Posterior vena cava (tissue), 2 donors: ENCODE results near the gene RCC1. TPM values are rescaled to one million over a fixed set of nuclear protein-coding genes. Genes with fewer than 3 reads are reported as not detected.
"Not testable (repeated sequence)": the region's sequence is repeated elsewhere in the genome, so short reads cannot be mapped to it uniquely, and the experiment has no call there.

ENCODE experiments used
- DNase-seq: peaks from one replicate; pipeline ENCODE4 v3.0.0-alpha.2; 2020; ENCODE audit warnings: low spot score
- intact Hi-C, 2 donors: fragments of 100-400 bp; cut with DNase I; formaldehyde crosslinking; loops; one replicate each; pipeline versions ENCODE4 v1.14.1 to v1.14.2; 2022 to 2023
- total RNA-seq, 2 donors: library from RNA; stranded (reverse); fragmentation: NEBNext Ultra II Directional; extraction: Animal tissue kit (Norgen Biotek cat#: 25700); gene quantifications; one replicate each; pipeline ENCODE4 v1.2.1, GENCODE V29; 2021
- donor health status: DM: yes; HTN: yes; CAD: no.
- donor health status: DM: yes; HTN: yes; CAD: no.

Gene RCC1
- total RNA-seq, 2 donors from 2014 or later: 7.9 to 9.2 TPM

- intact Hi-C loops: no loop called here
These were observed 72.9 kb downstream of the RCC1 start for GRCh38 chr1:28578696-28579218.

GRCh38 chr1:28579401-28579800 lies 73.6 kb downstream of the RCC1 start:
- intact Hi-C loops: no loop called here
- no peak for DNase-seq

More at GRCh38 chr1:28578696-28579218, 72.9 kb downstream of the RCC1 start:
- DNase-seq: no peak

- peak; percentile 81 for DNase-seq
- intact Hi-C loops: no loop called here
These were observed 75.1 kb downstream of the RCC1 start for GRCh38 chr1:28580722-28581530.

- DNase-seq: peak; percentile 99
- intact Hi-C loops: no loop called here
These were observed 75.8 kb downstream of the RCC1 start for GRCh38 chr1:28581531-28582247.

- DNase-seq: no peak
- intact Hi-C loops: no loop called here
These were observed 76.4 kb downstream of the RCC1 start for GRCh38 chr1:28582248-28582615.

- intact Hi-C loops, DNase-seq: not testable (repeated sequence)
These were observed 80.9 kb downstream of the RCC1 start for GRCh38 chr1:28586585-28587391.

Other genes starting within 250 kb of the RCC1 start
- 10 to 100 TPM; 13.7 to 16.8 TPM for gene SESN2, start 246.5 kb upstream of the RCC1 start, total RNA-seq
- 10 to 100 TPM in 1 of 2 donors, 1 to 10 TPM in 1; 9.5 to 10.7 TPM for gene MED18, start 177.0 kb upstream of the RCC1 start, total RNA-seq
- gene PHACTR4, start 136.3 kb upstream of the RCC1 start, total RNA-seq: 10 to 100 TPM; 21.7 to 25.9 TPM
- gene TRNAU1AP, start 47.0 kb downstream of the RCC1 start, total RNA-seq: 10 to 100 TPM; 17.5 to 23.2 TPM
- gene RAB42, start 86.2 kb downstream of the RCC1 start, total RNA-seq: 1 to 10 TPM; 3.5 to 4.2 TPM
- gene TAF12, start 137.0 kb downstream of the RCC1 start, total RNA-seq: 10 to 100 TPM; 14.9 to 16.5 TPM
- not detected for gene RNU11, start 142.6 kb downstream of the RCC1 start, total RNA-seq
- 10 to 100 TPM in 1 of 2 donors, 1 to 10 TPM in 1; 8.7 to 10.6 TPM for gene GMEB1, start 162.7 kb downstream of the RCC1 start, total RNA-seq
- gene YTHDF2, start 230.9 kb downstream of the RCC1 start, total RNA-seq: 10 to 100 TPM; 37.2 to 38.5 TPM